ENCODE results near the gene OSBPL1A. TPM values are rescaled to one million over a fixed set of nuclear protein-coding genes. Genes with fewer than 3 reads are reported as not detected.

Gene OSBPL1A
- total RNA-seq, 1 donor from 2014 or later = 162 TPM

DNA sequence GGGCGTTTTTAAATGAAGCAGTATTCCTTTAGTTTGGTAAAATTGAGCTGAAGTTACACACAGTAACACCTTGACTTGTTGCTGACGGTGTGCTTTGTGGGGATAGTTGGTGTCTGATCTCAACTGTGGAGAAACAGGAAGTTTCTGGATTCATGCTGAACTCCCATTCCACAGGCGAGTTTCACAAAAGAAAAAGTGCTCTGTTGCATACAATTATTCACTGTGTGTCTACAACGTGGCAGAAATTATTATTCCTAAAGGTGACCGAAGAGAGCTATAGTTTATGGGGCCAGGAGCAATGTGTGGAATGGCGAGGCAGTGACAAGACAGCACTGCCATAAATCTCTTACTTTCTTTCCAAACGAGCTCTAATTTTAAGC, 259.2 kb downstream of the OSBPL1A start:
- no peak for DNase-seq (ENCODE audit: low spot score)

DNA sequence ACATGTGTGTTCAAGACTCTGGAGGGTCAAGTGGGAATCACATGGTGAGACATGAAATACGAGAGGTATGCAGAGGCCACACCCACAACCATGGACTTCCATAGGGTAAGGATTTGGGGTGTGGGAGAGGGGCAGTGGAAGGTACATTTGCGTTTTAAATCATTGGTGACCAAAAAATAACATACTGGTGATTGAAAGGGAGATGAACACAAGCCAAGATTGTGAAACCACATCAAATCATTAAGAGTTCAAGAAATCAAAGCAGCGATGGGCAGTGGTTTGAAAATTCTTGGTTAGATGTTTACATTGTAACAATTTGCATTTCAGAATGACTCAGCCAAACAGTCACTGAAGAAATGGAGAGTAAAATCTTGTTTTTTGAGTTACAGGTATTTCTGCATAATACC, 260.7 kb downstream of the OSBPL1A start:
- DNase-seq (ENCODE audit: low spot score) = no peak

DNA sequence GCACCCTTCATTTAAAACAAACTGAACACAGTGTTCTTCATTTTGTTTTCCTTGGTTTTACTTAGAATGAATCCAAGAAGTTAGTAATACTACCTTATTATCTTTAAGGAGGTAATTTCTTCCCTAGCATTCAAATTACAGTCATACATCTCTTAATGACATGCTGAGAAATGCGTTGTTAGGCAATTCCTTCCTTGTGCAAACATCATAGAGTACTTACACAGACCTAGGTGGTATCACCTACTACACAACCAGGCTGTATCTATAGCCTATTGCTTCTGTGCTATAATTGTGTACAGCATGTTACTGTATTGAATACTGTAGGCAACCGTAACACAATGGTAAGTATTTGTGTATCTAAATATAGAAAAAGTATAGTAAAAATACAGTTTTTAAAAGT, 267.1 kb downstream of the OSBPL1A start:
- no peak for DNase-seq (ENCODE audit: low spot score)

DNA sequence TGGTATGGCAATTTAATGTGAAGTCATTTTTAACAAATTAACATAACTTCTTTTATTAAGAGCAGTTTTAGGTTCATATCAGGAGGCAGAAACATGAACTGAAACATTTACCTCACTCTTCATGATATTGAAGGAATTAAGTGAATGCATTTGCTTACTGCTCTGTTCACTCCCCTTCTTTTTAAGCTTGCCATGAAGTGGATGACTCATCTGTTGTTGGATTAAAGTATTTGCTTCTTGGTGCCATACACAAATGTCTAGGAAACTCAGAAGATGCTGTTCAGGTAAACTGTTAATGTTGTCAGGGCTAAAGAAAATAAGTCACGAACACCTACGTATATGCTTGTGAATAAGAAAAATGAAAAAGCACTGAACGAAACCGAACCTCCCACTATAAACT, 268.9 kb downstream of the OSBPL1A start:
- DNase-seq (ENCODE audit: low spot score) = no peak

DNA sequence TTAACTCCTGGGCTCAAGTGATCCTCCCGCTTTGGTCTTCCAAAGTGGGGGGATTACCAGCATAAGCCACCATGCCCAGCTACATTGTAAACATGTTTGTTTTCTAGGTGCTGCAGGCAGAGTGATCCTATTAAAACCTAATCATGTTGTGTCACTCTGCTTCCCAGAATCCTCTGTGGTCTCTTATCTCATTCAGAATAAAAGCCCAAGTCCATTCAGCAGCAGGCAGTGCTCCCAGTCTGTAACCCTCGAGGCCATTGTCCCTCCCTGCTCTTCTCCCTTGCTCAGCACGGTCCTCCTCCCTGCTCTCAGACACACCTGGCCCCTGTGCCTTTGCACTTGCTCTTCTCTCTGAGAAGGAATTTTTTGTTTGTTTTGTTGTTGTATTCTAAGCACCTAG, 269.9 kb downstream of the OSBPL1A start:
- DNase-seq (ENCODE audit: low spot score) = no peak

DNA sequence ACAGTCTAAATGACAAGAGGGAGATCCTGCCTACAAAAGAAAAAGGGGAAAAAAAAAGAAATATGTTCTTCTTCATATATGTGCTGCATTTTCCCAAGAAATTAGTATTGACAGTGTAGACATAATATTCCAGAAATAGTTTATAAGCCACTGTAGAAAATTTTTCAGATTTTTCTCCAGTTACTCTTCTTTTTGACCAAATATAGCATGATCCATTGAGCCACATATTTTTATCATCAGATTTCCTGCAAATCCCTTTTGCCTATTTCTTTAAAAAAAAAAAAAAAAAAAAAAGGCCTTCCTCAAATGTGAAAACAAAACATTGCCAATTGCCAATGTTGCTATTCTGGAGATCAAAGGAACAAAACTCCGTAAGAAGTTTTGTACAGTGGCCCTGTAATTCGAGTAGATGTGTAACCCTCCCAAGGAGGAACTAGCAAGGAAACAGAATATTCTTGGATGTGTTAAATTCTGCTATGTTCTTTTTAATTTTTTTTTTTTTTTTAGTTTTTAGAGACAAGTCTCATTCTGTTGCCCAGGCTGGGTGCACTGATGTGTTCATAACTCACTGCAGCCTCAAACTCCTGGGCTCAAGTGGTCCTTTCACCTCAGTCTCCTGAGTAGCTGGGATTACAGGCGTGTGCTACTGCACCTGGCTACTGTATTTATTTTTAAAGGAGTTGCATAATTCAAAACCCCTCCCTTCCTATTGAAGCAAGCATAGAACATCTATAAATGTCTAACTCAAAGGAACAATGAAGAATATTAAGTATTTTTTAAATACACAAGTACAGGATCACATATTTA, 271.3 kb downstream of the OSBPL1A start:
- DNase-seq (ENCODE audit: low spot score) = no peak

DNA sequence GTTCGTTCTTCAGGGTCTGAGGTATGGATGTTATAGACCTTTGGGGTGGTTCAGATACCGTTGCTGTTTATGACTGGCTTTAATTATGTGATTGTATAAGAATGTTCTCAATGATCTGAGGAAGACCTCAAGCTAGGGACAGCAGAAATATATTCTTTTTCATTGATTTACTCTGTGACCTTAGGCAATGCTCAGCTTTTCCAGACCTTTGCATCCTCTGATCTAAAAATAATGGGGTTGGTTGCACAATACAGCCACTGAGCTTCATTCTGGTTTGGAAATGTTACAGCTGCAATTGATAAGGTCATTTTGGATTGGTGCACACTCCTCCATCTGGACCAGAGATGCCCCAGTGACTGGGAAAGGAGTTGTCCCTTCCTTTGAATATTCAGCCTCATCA, 276.0 kb downstream of the OSBPL1A start:
- DNase-seq (ENCODE audit: low spot score) = no peak

DNA sequence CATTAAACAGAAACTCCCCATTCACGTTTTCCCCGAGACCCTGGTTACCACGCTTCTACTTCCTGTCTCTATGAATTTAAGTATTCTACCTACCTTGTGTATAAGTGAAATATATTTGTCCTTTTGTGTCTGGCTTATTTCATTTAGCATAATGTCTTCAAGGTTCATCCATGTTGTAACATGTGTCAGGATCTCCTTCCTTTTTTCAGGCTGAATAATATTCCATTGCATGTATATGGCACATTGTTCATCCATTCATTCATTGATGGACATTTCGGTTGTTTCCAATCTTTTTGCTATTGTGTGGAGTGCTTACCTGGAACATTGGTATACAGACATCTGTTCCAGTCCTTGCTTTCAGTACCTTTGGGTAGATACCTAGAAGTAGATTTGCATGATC, 276.9 kb downstream of the OSBPL1A start:
- no peak for DNase-seq (ENCODE audit: low spot score)

DNA sequence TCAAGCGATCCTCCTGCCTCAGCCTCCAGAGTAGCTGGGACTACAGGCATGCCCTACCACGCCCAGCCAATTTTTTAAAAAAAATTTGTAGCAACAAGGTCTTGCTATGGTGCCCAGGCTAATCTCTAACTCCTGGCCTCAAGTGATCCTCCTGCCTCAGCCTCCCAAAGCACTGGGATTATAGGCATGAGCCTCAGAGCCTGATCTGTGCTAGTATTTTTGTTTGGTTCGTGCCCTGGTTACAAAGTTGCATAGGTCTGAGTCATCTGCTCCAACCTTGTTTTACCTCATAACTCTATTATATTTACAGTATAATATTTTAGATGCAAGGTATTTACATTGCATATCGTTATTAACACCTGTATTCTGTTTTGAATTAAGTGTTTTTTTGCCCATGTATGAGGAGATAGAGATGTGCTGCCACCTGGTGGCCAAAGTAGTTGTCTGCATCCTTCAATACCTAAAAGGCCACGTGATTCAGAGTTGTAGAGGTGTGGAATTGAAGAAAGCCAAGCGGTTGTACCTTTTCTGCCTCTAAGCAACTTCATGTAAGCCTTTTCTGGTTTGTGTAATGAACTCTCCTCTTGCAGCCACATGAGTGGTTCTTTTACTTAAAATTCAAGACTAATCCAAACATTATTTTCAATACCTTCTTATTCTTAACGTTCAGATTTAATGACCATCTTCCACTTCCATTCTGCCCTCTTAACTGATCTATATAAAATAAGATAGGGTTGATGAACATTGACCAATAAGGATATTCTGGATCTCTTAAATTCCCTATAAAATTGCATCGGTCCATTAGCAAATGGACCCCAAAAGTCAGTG, 278.7 kb downstream of the OSBPL1A start:
- DNase-seq (ENCODE audit: low spot score) = no peak

DNA sequence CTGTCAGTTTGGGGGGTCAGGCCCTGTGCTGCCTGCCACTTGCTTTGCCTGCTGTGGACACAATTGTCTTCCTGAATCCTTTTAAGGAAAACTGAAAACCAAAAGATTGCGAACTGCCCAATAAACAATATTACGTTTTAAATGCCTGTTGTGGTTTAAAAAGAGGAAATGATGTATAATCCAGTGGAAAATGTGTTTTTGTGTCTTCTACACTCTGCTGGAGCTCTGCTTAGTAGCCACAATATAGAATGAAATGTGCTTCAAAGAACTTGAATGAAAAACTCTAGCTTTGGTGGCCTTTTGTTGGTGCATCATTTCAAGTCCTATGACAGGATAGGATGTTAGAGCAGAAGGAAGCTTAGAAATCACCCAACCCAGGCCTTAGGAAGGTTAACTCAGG, 282.0 kb downstream of the OSBPL1A start:
- no peak for DNase-seq (ENCODE audit: low spot score)

DNA sequence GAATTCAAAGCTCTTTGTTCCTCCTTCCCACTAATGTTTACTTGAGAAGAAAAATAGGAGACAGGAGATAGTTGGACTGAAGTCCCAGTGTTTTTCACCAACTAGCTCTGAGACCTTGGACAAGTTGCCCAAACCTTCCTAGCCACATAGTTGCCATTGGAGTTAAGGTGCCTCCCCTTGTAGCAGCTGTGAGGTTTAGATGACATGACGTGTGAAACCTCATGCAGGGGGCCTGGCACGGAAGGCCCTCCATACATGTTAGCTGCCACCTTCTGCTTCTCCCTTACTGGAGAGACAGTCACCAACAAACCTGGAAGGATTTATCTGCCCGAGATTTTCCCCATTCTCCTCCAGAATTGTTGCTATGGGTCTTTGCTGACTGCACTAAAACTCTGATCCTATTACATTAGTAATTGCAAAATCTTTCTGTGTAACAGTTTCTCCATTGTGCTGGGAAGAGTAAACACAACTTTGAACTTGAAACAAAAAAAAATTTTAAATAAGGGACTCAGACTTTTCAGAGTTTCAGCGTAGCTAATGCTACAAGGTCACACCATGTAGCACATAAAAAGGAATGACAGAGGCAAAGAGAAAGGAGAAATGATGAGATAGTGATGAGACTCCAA, 282.6 kb downstream of the OSBPL1A start:
- no peak for DNase-seq (ENCODE audit: low spot score)

DNA sequence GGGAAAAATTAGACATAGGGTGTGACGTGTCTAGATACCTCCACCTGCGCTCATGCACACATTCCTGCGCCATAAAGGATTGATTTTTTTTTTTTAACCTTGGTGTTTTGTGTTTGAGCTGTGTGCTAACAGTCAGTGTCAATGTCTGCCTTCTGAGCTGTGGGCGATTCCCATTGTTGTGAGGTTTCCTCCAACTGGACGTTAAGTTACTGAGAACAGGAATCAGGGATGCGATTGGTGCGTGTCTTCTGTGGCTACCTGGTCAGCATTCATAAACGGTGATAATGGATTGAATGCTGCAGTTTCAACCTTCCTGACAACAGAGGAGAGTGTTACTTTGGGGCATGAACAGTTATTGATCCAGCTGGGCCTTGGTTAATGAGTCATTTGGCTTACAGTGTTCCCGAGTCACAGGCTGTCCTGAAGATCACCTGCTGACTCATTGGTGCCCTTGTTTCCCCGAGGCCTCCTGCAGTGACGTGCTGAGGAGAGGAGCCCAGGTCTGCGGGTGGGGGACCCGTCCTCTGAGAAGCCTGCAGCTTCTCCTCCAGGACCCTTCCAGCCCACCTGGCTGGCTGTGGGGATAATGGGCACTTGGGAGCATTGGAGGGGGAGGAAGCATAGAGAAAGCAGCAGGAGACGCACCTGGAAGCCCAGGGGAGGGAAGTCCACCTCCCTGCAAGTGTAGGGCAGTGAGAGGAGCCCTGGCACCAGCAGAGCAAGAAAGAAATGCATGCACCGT, 284.6 kb downstream of the OSBPL1A start:
- DNase-seq (ENCODE audit: low spot score) = no peak

DNA sequence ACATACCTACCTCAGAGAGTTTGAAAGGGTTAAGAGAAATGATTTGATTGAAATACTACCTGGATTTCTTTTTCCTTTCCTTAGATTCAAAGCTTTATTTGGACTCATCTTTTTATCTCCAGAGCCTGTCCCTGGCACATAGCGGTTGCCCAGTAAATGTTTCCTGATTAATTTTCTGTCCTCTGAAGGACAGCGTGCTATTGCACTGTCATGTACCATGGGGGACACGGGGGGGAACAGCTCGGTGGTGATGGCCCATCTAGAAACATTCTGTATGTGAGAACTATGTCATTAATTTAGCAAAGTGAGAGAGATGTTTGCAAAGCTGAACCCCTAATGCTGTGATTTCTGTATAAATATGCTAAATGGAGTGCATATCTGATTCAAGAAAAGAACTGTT, 285.2 kb downstream of the OSBPL1A start:
- no peak for DNase-seq (ENCODE audit: low spot score)

Small RNA genes within 50 kb of the gene (microRNA-seq; reads per million reads assigned to microRNA genes)
- not detected for gene MIR320C2 (ENCODE audit: borderline number of aligned reads)

Other genes with a start within 250 kb of the OSBPL1A start
- 33.3 TPM for gene IMPACT, start 28.8 kb upstream of the OSBPL1A start, total RNA-seq
- gene HRH4, start 62.8 kb upstream of the OSBPL1A start, total RNA-seq = 0.39 TPM